H1 (cell line): Measurements from ENCODE around the gene GLB1L2. TPM values are rescaled to one million over a fixed set of nuclear protein-coding genes. Genes with fewer than 3 reads are reported as not detected.

Experiments
- CTCF ChIA-PET: fragments of 300-600 bp; sonication (Branson Sonifier 250); formaldehyde crosslinking; loops from one replicate; lab custom pipeline; 2021; ENCODE audit not compliant: partially characterized antibody; lab: Charles Lee
- POLR2A ChIA-PET: fragments of 300-600 bp; sonication (Branson Sonifier 250); formaldehyde crosslinking; loops from one replicate; lab custom pipeline; 2021; ENCODE audit warnings: inconsistent platforms; ENCODE audit not compliant: partially characterized antibody; lab: Charles Lee
- DNase-seq, 2 experiments: peaks; one replicate each; pipeline versions ENCODE4 v3.0.0 to v3.0.0-alpha.2; 2010 to 2022; ENCODE audit warnings: low spot score in 2 of 2, low read depth in 1 of 2, mixed read lengths in 1 of 2
- FAIRE-seq: peaks from 2 replicates; lab custom pipeline; 2011; peaks lifted over from hg19 to GRCh38; lab: Jason Lieb, UNC
- H2AFZ ChIP-seq: 2 replicates; pipeline ENCODE4 v1.8.1; 2012; ENCODE audit warnings: low read length, inconsistent platforms
- H2AK5ac ChIP-seq: 2 replicates; pipeline ENCODE4 v1.6.1; 2013; ENCODE audit warnings: low read depth, low read length
- H2BK120ac ChIP-seq: replicated peaks from 2 replicates; pipeline ENCODE3; 2013; ENCODE audit warnings: low read depth, low read length, inconsistent platforms
- H2BK12ac ChIP-seq: 2 replicates; pipeline ENCODE4 v1.6.1; 2013; ENCODE audit warnings: low read depth, low read length
- H2BK15ac ChIP-seq: 2 replicates; pipeline ENCODE4 v1.6.1; 2013; ENCODE audit warnings: low read length
- H2BK20ac ChIP-seq: 2 replicates; pipeline ENCODE4 v1.6.1; 2013; ENCODE audit warnings: low read length
- H2BK5ac ChIP-seq: 2 replicates; pipeline ENCODE4 v1.6.1; 2013; ENCODE audit warnings: low read depth, low read length
- H3K14ac ChIP-seq: 2 replicates; pipeline ENCODE4 v1.6.1; 2013; ENCODE audit warnings: inconsistent platforms; ENCODE audit not compliant: insufficient read length
- H3K18ac ChIP-seq: 2 replicates; pipeline ENCODE4 v1.6.1; 2013; ENCODE audit warnings: low read length; ENCODE audit errors: extremely low read depth
- H3K23ac ChIP-seq: 2 replicates; pipeline ENCODE4 v1.6.1; 2013; ENCODE audit warnings: inconsistent platforms; ENCODE audit not compliant: insufficient read length
- H3K23me2 ChIP-seq: 2 replicates; pipeline ENCODE4 v1.6.1; 2013; ENCODE audit warnings: low read depth, low read length
- H3K27ac ChIP-seq: 2 replicates; pipeline ENCODE4 v1.6.1; 2011; ENCODE audit warnings: low read depth, low read length, inconsistent platforms
- H3K27me3 ChIP-seq, 4 experiments: replicated peaks in 1 of 4; 1 replicate in 1 of 4; 2 replicates in 3 of 4; pipeline versions ENCODE4 v1.6.1 to v1.8.1; 2011 to 2013; ENCODE audit warnings: low read length in 3 of 4, mild to moderate bottlenecking in 3 of 4, inconsistent platforms in 2 of 4, mixed read lengths in 2 of 4, moderate library complexity in 1 of 4; ENCODE audit not compliant: control insufficient read depth in 3 of 4, insufficient read depth in 3 of 4; ENCODE audit errors: extremely low read depth in 1 of 4
- H3K36me3 ChIP-seq, 4 experiments: 2 replicates each; pipeline versions ENCODE4 v1.6.1 to v1.8.1; 2011 to 2013; ENCODE audit warnings: mild to moderate bottlenecking in 4 of 4, low read length in 3 of 4, moderate library complexity in 2 of 4, control low read depth in 1 of 4, inconsistent platforms in 1 of 4; ENCODE audit not compliant: insufficient read depth in 4 of 4, control insufficient read depth in 2 of 4
- H3K4ac ChIP-seq: replicated peaks from 2 replicates; pipeline ENCODE3; 2013; ENCODE audit warnings: low read length, low read depth, mixed read lengths, inconsistent platforms; ENCODE audit not compliant: insufficient read length
- H3K4me1 ChIP-seq, 4 experiments: replicated peaks in 1 of 4; 1 replicate in 1 of 4; 2 replicates in 3 of 4; pipeline versions ENCODE4 v1.6.1 to v1.8.1; 2011 to 2013; ENCODE audit warnings: low read length in 3 of 4, inconsistent platforms in 2 of 4, mixed read lengths in 1 of 4; ENCODE audit not compliant: insufficient read depth in 4 of 4, control insufficient read depth in 3 of 4
- H3K4me2 ChIP-seq, 2 experiments: 2 replicates each; pipeline versions ENCODE4 v1.6.1 to v1.8.1; 2011 to 2013; ENCODE audit warnings: low read depth in 2 of 2, low read length in 2 of 2, control low read depth in 1 of 2, inconsistent platforms in 1 of 2, mild to moderate bottlenecking in 1 of 2; ENCODE audit not compliant: insufficient read depth in 1 of 2
- H3K4me3 ChIP-seq, 4 experiments: fragments of 200-600, 300-600 bp in 1 of 4; sonication (generic), shearing (Covaris generic), sonication (Bioruptor Twin) in 1 of 4; 2 replicates each; pipeline versions ENCODE4 v1.5.1 to v1.8.1; 2011 to 2016; ENCODE audit warnings: low read length in 4 of 4, low read depth in 3 of 4, control low read depth in 2 of 4, inconsistent platforms in 2 of 4, mild to moderate bottlenecking in 2 of 4, mixed read lengths in 1 of 4, moderate library complexity in 1 of 4; ENCODE audit not compliant: insufficient read depth in 2 of 4; ENCODE audit errors: extremely low read depth in 1 of 4
- H3K56ac ChIP-seq: replicated peaks from 2 replicates; pipeline ENCODE3; 2013; ENCODE audit warnings: low read depth, mild to moderate bottlenecking, mixed read lengths, low read length, inconsistent platforms; ENCODE audit not compliant: insufficient read length
- H3K79me1 ChIP-seq: 2 replicates; pipeline ENCODE4 v1.6.1; 2013; ENCODE audit warnings: low read depth, low read length, control low read depth
- H3K79me2 ChIP-seq, 2 experiments: 2 replicates each; pipeline versions ENCODE4 v1.6.1 to v1.8.1; 2012 to 2013; ENCODE audit warnings: low read length in 2 of 2, mild to moderate bottlenecking in 2 of 2, inconsistent platforms in 1 of 2; ENCODE audit not compliant: insufficient read depth in 2 of 2, control insufficient read depth in 1 of 2
- H3K9ac ChIP-seq, 4 experiments: replicated peaks in 1 of 4; 1 replicate in 1 of 4; 2 replicates in 3 of 4; pipeline versions ENCODE4 v1.6.1 to v1.8.1; 2011 to 2013; ENCODE audit warnings: low read depth in 3 of 4, low read length in 3 of 4, control low read depth in 2 of 4, mild to moderate bottlenecking in 2 of 4, moderate library complexity in 2 of 4, inconsistent platforms in 1 of 4; ENCODE audit errors: extremely low read depth in 1 of 4
- H3K9me3 ChIP-seq, 2 experiments: 2 replicates each; pipeline versions ENCODE4 v1.6.1 to v1.8.1; 2012 to 2013; ENCODE audit warnings: mild to moderate bottlenecking in 2 of 2, moderate library complexity in 2 of 2, control low read depth in 1 of 2, inconsistent platforms in 1 of 2, low read depth in 1 of 2, low read length in 1 of 2, mixed read lengths in 1 of 2; ENCODE audit not compliant: insufficient read depth in 2 of 2
- H4K20me1 ChIP-seq, 2 experiments: replicated peaks in 1 of 2; 2 replicates each; pipeline versions ENCODE3 to v1.8.1; 2011 to 2013; ENCODE audit warnings: inconsistent platforms in 2 of 2, low read length in 2 of 2, mild to moderate bottlenecking in 1 of 2; ENCODE audit not compliant: insufficient read depth in 2 of 2, control insufficient read depth in 1 of 2
- H4K5ac ChIP-seq: 2 replicates; pipeline ENCODE4 v1.6.1; 2013; ENCODE audit warnings: low read length, low read depth, mixed read lengths, inconsistent platforms; ENCODE audit not compliant: insufficient read length
- H4K8ac ChIP-seq: 2 replicates; pipeline ENCODE4 v1.8.0; 2013; ENCODE audit warnings: mild to moderate bottlenecking, moderate library complexity, low read length, inconsistent platforms; ENCODE audit not compliant: insufficient read depth; ENCODE audit errors: extremely low read depth
- H4K91ac ChIP-seq: replicated peaks from 2 replicates; pipeline ENCODE3; 2013; ENCODE audit warnings: low read length, mixed read lengths, inconsistent platforms; ENCODE audit not compliant: insufficient read length
- BRCA1 ChIP-seq: IDR thresholded peaks from 2 replicates; pipeline ENCODE4 v1.6.1; 2012; ENCODE audit warnings: low read depth, low read length, improper control_type of control experiment
- SIRT6 ChIP-seq: IDR thresholded peaks from one replicate; pipeline ENCODE4 v1.7.1; 2012; ENCODE audit warnings: low read length, inconsistent platforms
- SP4 ChIP-seq: IDR thresholded peaks from 2 replicates; pipeline ENCODE4 v1.6.1; 2012; ENCODE audit warnings: low read length, inconsistent platforms
- TAF7 ChIP-seq: optimal IDR thresholded peaks from 2 replicates; pipeline ENCODE3; 2011; ENCODE audit warnings: low read depth, mild to moderate bottlenecking, inconsistent platforms, low read length, moderate library complexity, borderline replicate concordance
- TEAD4 ChIP-seq: IDR thresholded peaks from 2 replicates; pipeline ENCODE4 v1.6.1; 2012; ENCODE audit warnings: low read depth, low read length, inconsistent platforms, mixed read lengths
- WGBS, 2 experiments: shearing (Covaris generic) in 1 of 2; methylation state at CpG; one replicate each; pipeline versions ENCODE4 v1.1.6 to v1.1.7; 2013 to 2015; ENCODE audit warnings: low lambda C conversion rate in 2 of 2, mixed read lengths in 2 of 2, inconsistent platforms in 1 of 2, low coverage in 1 of 2, missing lambda C conversion rate in 1 of 2; ENCODE audit not compliant: insufficient replicate concordance in 2 of 2, insufficient coverage in 1 of 2, insufficient read length in 1 of 2; ENCODE audit errors: extremely low coverage in 1 of 2, missing lambda C conversion rate in 1 of 2; 5-methylcytosine and 5-hydroxymethylcytosine counted together
- polyA plus RNA-seq, 7 experiments: library from polyadenylated mRNA; depleted of rRNA in 3 of 7; stranded (reverse) in 5 of 7; unstranded in 2 of 7; fragments of >200 nt in 5 of 7; fragments of 200-250 nt in 2 of 7; gene quantifications; 1 replicate in 5 of 7; 2 replicates in 1 of 7; 4 replicates in 1 of 7; pipeline versions ENCODE4 v1.2.1 to v1.2.3, GENCODE V29; 2011 to 2013; ENCODE audit warnings: missing spikeins in 2 of 7, mixed read lengths in 2 of 7
- total RNA-seq: library from RNA; stranded (reverse); fragmentation: NEBNext Ultra II Directional; extraction: Animal tissue kit (Norgen Biotek cat#: 25700); gene quantifications from 2 replicates; pipeline ENCODE4 v1.2.1, GENCODE V29; 2021

Gene GLB1L2
- total and polyA plus RNA-seq, 2 of the 8 experiments (the other 6 are each of a cell fraction or from before 2014, with no cell fraction given): 4.4 to 7.9 TPM

GRCh38 chr11:134362192-134362901 lies 30.6 kb downstream of the GLB1L2 start:
- WGBS, 2 experiments: 92% methylated on average over 31 of the region's 32 CpGs; no CpG with 5 or more reads in 1 of the 2 experiments
- no peaks in the 10 kb centered on the region for H4K20me1 ChIP-seq
- POLR2A ChIA-PET: interaction anchor here (0.6 kb wide), 1 partner anchor 572 kb away, joined by 3 read pairs; no protein-coding TSS in a partner anchor
- no peaks in the 10 kb centered on the region; a peak in 1 of 7 replicates for H3K4me1 ChIP-seq
- no peak for TF ChIP-seq SP4
- no peak for TF ChIP-seq TAF7
- TF ChIP-seq TEAD4: no peak
- TF ChIP-seq BRCA1: no peak
- no peak for TF ChIP-seq SIRT6
- no peak overlapping the region for H4K5ac ChIP-seq
- peak overlapping the region; percentile 12; the same call in 1 of the 2 replicates for H2BK12ac ChIP-seq
- H3K4me3 ChIP-seq: no peak overlapping the region
- FAIRE-seq (no peak), DNase-seq (no peak)
- H2AFZ ChIP-seq: no peak overlapping the region
- peak overlapping the region; percentile 19 for H4K91ac ChIP-seq
- no peak overlapping the region for H3K14ac ChIP-seq
- H3K9me3 ChIP-seq: no peaks in the 10 kb centered on the region; a peak in 1 of 4 replicates
- no peak overlapping the region for H2BK20ac ChIP-seq
- no peaks in the 10 kb centered on the region for H3K23me2 ChIP-seq
- no peak overlapping the region for H4K8ac ChIP-seq
- peaks cover 0 to 15% (median 5%) of the 10 kb centered on the region in 4 experiments; a peak in 6 of 7 replicates for H3K27me3 ChIP-seq
- H3K36me3 ChIP-seq: no peaks in the 10 kb centered on the region
- no peak overlapping the region for H3K4ac ChIP-seq
- no peak overlapping the region for H2BK15ac ChIP-seq
- H2BK5ac ChIP-seq: no peak overlapping the region
- no peak overlapping the region for H3K18ac ChIP-seq
- no peak overlapping the region for H3K56ac ChIP-seq
- no peak overlapping the region for H2AK5ac ChIP-seq
- H3K27ac ChIP-seq: no peak overlapping the region
- no peak overlapping the region for H3K4me2 ChIP-seq
- H3K23ac ChIP-seq: no peak overlapping the region
- no peak overlapping the region for H2BK120ac ChIP-seq
- no peaks in the 10 kb centered on the region for H3K79me1 ChIP-seq
- no peak overlapping the region for H3K9ac ChIP-seq
- H3K79me2 ChIP-seq: no peaks in the 10 kb centered on the region
- CTCF ChIA-PET: interaction anchor here (0.6 to 1.1 kb wide), 5 partner anchors 10 to 394 kb away, joined by 3 read pairs; no protein-coding TSS in a partner anchor
